HG03066 (cell line): ENCODE results near the gene TEX29.

Experiments
- ATAC-seq: cut with Tn5 transposase; IDR thresholded peaks from one replicate; pipeline ENCODE4 v1.9.1; 2021; ENCODE audit warnings: low read depth; ENCODE audit not compliant: unreplicated experiment

Gene TEX29

GRCh38 chr13:111289251-111289650 lies 31.2 kb upstream of the TEX29 start:
- ATAC-seq: no peak

GRCh38 chr13:111291908-111292307 lies 28.5 kb upstream of the TEX29 start:
- no peak for ATAC-seq

DNA sequence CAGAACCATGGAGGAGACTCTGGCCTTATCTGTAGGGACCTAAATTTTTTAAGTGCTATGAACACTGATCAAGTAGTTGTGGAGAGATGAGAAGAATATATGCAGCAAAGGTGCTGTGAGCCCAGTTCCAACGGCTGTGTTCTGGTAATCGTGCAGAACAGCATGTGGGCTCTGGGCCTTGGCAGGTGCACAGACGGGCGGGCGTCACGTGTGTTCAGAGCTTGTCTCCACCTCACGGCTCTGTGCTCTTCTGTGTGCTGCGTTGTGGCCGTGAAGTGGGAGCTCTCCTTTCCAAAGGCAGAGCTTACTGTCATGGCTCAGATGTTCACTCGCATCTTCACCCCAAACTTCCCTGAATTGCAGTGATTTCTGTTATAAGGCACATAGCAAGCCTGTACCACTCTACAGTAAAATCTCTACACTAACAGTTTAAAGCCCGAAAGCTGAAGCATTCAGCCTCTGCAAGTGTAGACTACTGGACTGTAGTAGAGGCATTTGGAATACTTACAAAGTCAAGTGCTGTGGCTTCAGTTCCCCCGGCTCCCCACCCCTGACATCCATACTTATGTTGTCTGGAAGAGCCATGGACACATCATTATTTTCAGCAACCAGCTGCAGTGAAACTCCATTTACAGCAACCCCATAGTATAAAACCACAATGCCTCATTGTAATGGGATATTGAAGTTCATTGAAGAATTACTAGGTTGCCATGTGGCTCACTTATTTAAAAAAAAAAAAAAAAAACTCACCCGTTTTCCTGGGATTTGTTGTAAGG lies 27.5 kb upstream of the TEX29 start:
- ATAC-seq: no peak

- ATAC-seq: no peak
Observed at GRCh38 chr13:111295886-111296285, 24.6 kb upstream of the TEX29 start.

- no peak for ATAC-seq
Observed at GRCh38 chr13:111296417-111296816, 24.0 kb upstream of the TEX29 start.

DNA sequence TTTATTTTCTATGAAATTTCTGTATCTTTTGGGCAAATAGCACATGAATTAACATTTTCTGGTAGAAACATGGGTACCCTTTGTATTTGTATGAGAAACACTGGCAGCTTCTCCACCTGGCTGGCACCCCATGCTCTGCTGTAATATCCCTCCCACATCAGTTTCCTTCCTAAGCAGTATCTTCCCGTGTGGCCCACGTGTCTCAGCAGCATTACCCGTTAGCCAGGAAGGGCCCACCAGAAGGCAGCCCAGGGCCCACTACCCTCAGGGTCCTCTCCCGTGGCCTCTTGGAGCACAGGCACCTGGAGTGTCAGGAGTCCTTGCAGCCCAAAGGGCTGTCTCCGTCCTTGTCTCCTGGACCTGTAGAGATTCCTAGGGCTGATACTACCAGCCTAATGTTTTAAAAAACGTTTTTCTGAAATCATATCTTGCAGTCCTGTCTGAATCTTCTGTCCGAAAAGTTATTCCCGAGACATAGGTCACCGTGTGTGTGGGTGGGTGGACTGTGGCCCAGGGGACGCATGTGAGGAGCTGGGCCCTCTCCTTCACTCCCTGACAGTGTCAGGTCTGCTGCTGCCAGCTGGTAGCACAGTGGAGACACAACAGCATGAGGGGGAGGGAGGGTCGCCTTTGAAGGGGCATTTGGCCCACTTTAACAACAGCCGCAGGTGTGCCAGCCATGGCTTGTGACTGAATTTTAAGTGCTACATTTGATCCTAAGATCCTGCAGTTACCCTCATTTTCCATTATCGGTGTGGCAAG lies 22.0 kb upstream of the TEX29 start:
- ATAC-seq: no peak

DNA sequence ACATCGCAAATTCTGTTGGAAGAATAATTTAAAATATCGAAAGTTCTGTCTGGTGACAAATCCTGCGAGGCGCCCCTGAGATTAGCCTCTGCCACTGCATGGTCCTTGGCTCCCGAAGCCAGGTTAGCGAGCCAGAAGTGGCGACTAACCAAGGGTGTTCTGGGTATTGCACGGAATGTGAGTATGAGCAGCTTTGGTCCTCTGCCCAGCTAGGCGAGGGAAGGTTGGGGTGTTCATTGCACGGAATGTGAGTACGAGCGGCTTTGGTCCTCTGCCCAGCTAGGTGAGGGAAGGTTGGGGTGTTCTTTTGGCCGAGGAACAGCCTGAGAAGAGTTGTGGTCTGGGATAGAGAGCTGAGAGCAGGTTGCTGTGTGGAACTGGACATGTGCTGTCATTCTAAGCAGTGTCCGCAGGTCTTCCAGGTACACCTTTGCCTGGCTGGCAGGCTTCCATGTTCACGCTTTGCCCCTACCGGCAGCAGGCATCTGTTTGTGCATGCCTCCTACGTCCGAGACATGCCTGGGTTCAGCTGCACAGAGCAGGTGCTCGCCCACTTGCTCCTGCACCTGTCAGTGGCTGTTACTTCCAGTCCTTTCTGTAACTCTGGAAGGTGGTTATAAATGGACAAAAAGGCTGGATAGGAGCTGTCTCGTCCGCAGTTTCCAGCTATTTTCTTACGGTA lies 18.3 kb upstream of the TEX29 start:
- no peak for ATAC-seq

GRCh38 chr13:111303559-111303958 lies 16.9 kb upstream of the TEX29 start:
- no peak for ATAC-seq

GRCh38 chr13:111304041-111304544 lies 16.3 kb upstream of the TEX29 start:
- ATAC-seq: peak; percentile 72

DNA sequence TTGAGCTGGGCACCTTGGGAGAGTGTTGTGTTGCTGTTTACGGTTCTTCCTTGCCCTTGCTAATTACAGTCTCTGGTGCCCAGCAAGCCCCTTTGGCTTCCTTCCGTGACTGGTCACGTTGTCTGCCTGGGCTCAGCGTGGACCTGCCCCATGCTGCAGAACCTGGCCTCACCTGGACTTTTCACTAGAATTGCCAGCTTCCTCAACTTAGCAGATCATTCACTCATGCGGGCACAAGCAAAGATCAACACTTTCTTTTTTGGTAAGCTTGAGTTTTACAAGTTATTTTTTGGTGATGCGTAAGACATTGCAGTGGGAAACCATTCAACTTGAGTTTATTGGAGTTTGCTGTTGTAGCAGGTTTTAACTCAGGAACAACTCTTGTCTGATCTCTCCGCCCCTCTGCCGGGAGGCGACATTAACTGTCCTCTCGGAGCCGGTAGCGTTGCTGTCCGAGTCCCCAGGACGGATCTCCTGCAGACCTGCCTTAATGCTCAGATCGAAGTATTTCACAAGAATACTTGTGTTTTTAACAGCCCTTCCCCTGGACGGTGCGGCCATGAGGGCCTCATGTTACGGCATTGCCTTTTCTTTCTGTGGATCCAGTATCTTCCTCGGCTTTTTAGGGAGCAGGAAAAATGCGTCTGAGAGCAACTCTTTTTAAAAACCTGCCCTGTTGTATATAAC lies 15.7 kb upstream of the TEX29 start:
- ATAC-seq: no peak

DNA sequence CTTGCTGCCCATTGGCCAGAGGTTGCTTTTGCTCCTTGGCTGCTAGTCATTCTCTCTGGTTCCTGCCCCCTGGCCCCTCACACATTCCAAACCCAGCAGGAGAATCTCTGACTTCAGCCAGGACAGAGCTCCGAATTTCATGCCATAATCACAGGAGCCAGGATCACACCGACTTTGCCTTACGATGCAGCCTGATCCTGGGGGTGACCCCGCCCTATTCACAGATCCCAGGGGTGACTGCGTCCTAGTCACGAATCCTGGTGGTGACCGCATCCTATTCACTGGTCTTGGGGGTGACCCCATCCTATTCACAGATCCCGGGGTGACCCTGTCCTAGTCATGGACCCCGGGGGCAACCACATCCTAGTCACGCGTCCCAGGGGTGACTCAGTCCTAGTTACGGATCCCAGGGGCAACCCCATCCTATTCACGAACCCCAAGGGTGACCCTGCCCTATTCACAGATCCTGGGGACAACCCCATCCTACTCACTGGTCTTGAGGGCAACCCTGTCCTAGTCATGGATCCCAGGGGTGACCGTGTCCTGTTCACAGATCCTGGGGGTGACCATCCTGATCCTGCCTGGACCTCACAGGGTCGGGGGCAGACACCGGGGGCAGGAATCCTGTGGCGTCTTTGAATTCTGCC lies 7.4 kb upstream of the TEX29 start:
- ATAC-seq: no peak

- no peak for ATAC-seq
Observed at GRCh38 chr13:111313911-111314425, 6.5 kb upstream of the TEX29 start.

GRCh38 chr13:111314852-111315251 lies 5.6 kb upstream of the TEX29 start:
- no peak for ATAC-seq

- ATAC-seq: no peak
Observed at GRCh38 chr13:111315347-111315995, 5.0 kb upstream of the TEX29 start.

DNA sequence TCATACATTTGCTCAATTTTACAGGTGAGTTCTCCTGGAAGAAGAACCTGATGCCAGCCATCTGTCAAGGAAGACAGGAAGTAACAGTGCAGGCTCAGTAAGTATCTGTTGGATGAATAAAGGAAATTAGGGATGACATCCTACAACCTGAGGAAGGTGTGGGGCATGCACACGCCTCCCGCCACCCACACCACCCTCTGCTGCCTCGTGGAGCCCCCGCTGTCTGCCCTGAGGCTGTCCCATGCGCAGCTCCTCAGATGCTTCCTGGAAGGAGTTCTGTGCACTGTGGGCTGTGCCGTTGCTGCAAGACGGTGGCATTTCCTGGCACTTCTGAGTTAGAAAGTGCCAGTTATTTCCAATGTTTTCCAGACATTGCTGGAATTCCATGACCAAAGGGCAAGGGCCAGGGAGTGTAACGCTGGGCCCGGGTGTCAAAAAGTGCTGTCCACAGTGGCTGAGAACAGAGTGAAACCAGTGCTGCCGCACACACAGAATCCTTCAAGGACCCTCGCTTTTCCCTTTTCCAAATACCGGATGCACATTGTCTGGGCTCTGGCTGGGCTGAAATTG lies 4.2 kb upstream of the TEX29 start:
- no peak for ATAC-seq

GRCh38 chr13:111317042-111317550 lies 3.3 kb upstream of the TEX29 start:
- no peak for ATAC-seq

DNA sequence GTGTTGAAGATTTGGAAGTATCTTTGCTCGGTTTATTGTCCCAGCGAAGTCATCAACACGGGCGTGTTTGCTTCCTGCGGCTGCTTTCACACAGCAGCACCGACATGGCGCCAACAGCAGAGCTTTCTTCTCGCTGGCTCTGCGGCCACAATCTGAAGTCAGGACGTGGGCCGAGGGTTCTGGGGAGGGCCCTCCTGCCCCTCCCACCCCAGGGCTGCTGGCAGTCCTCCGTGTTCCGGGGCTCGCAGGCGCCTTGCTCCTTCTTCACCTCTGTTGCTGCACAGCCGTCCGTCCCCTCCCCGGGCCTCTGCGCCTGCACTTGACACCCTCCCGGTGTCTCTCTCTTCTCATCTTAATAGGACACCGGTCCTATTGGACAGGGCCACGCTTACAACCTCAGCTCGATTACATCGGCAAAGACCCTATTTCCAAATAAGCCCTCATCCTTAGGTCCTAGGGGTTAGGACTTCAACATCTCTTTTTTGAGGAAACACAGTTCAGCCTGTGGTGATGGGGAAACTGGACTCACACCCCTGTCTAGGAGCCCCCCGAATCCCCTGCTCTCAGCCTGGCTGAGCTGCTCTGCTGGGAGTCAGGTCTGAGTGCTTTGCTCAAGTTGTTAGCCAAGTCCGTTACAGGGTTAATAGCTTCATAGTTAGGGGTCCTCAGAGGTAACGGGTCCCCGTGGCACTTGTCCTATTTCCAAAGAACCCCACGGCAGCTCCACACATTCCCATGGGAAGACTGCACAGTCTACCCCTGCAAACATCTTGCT lies 2.7 kb upstream of the TEX29 start:
- ATAC-seq: no peak

GRCh38 chr13:111318386-111318785 lies 2.1 kb upstream of the TEX29 start:
- no peak for ATAC-seq
